IMR-90 (cell line): ENCODE data around the gene PTPRQ. TPM values are rescaled to one million over a fixed set of nuclear protein-coding genes. Genes with fewer than 3 reads are reported as not detected.
A peak's percentile ranks its signal among the peaks of the same experiment; 100 is the strongest.

Experiments used
- ATAC-seq: fragments of 200-7000 bp; cut with Tn5 transposase; 2 replicates; pipeline ENCODE4 v1.9.1; 2020; ENCODE audit warnings: low read depth, mild to moderate bottlenecking, moderate library complexity
- BruUV-seq: library from RNA; stranded (reverse); fragments of 400-500 nt; replicated peaks from 2 replicates; lab custom pipeline; 2021; lab: Mats Ljungman, UMichigan
- CTCF ChIA-PET: fragments of 300-600 bp; formaldehyde crosslinking; extraction: SDS; loops from one replicate; lab custom pipeline; 2021; ENCODE audit warnings: antibody characterized with exemption; lab: Yijun Ruan, JAX
- POLR2A ChIA-PET: fragments of 300-600 bp; sonication (Branson Sonifier 250); formaldehyde crosslinking; loops from one replicate; lab custom pipeline; 2022; ENCODE audit warnings: antibody characterized with exemption; ENCODE audit not compliant: unreplicated experiment; lab: Charles Lee
- DNase-seq: peaks from one replicate; pipeline ENCODE4 v3.0.0; 2013
- H2AFZ ChIP-seq: replicated peaks from 2 replicates; pipeline ENCODE3; 2013; ENCODE audit warnings: low read length, mild to moderate bottlenecking; ENCODE audit not compliant: poor library complexity
- H2AK5ac ChIP-seq: 2 replicates; pipeline ENCODE4 v1.6.1; 2013; ENCODE audit warnings: low read depth, low read length, inconsistent platforms
- H2AK9ac ChIP-seq: replicated peaks from 2 replicates; pipeline ENCODE3; 2013; ENCODE audit warnings: mild to moderate bottlenecking, low read depth, low read length, moderate library complexity; ENCODE audit not compliant: poor library complexity
- H2BK120ac ChIP-seq: 2 replicates; pipeline ENCODE4 v1.6.1; 2013; ENCODE audit warnings: low read depth, low read length, inconsistent platforms
- H2BK15ac ChIP-seq: 3 replicates; pipeline ENCODE4 v1.6.1; 2013; ENCODE audit warnings: low read depth, low read length, inconsistent platforms
- H2BK20ac ChIP-seq: 2 replicates; pipeline ENCODE4 v1.6.1; 2013; ENCODE audit warnings: low read depth, mild to moderate bottlenecking, inconsistent platforms, low read length, moderate library complexity
- H2BK5ac ChIP-seq: 2 replicates; pipeline ENCODE4 v1.6.1; 2013; ENCODE audit warnings: mild to moderate bottlenecking, low read depth, low read length, inconsistent platforms; ENCODE audit not compliant: poor library complexity, severe bottlenecking
- H3K14ac ChIP-seq: replicated peaks from 2 replicates; pipeline ENCODE4 v1.6.1; 2013; ENCODE audit warnings: low read depth, low read length, inconsistent platforms
- H3K18ac ChIP-seq: 2 replicates; pipeline ENCODE4 v1.6.1; 2013; ENCODE audit warnings: low read depth, low read length, control low read depth
- H3K23ac ChIP-seq: 2 replicates; pipeline ENCODE4 v1.6.1; 2013; ENCODE audit warnings: low read depth, low read length, inconsistent platforms
- H3K27ac ChIP-seq: 2 replicates; pipeline ENCODE4 v1.5.1; 2013; ENCODE audit warnings: mild to moderate bottlenecking, control low read depth, low read length; ENCODE audit not compliant: insufficient read depth
- H3K27me3 ChIP-seq: 2 replicates; pipeline ENCODE4 v1.6.1; 2013; ENCODE audit warnings: low read length; ENCODE audit not compliant: control insufficient read depth, insufficient read depth
- H3K36me3 ChIP-seq: 2 replicates; pipeline ENCODE4 v1.6.1; 2013; ENCODE audit warnings: low read length, mixed read lengths; ENCODE audit not compliant: control insufficient read depth, insufficient read depth
- H3K4ac ChIP-seq: 2 replicates; pipeline ENCODE4 v1.6.1; 2013; ENCODE audit warnings: low read depth, low read length, inconsistent platforms
- H3K4me1 ChIP-seq: 2 replicates; pipeline ENCODE4 v1.6.1; 2013; ENCODE audit warnings: low read length, mixed read lengths; ENCODE audit not compliant: control insufficient read depth, insufficient read depth
- H3K4me2 ChIP-seq: 2 replicates; pipeline ENCODE4 v1.6.1; 2013; ENCODE audit warnings: low read depth, mild to moderate bottlenecking, control low read depth, low read length, moderate library complexity
- H3K4me3 ChIP-seq: 2 replicates; pipeline ENCODE4 v1.5.1; 2013; ENCODE audit warnings: low read depth, mild to moderate bottlenecking, control low read depth, low read length, moderate library complexity; ENCODE audit not compliant: insufficient read depth
- H3K56ac ChIP-seq: 2 replicates; pipeline ENCODE4 v1.6.1; 2013; ENCODE audit warnings: low read length, inconsistent platforms; ENCODE audit not compliant: insufficient read depth; ENCODE audit errors: extremely low read depth
- H3K79me1 ChIP-seq, 2 experiments: 2 replicates each; pipeline ENCODE4 v1.6.1; 2013; ENCODE audit warnings: low read length in 2 of 2, inconsistent platforms in 1 of 2, low read depth in 1 of 2
- H3K9ac ChIP-seq: 2 replicates; pipeline ENCODE4 v1.6.1; 2013; ENCODE audit warnings: low read depth, low read length, control low read depth
- H3K9me1 ChIP-seq: 2 replicates; pipeline ENCODE4 v1.6.1; 2013; ENCODE audit warnings: low read length, inconsistent platforms; ENCODE audit not compliant: insufficient read depth
- H3K9me3 ChIP-seq: 2 replicates; pipeline ENCODE4 v1.6.1; 2013; ENCODE audit warnings: low read length; ENCODE audit not compliant: control insufficient read depth, insufficient read depth
- H4K20me1 ChIP-seq: 2 replicates; pipeline ENCODE4 v1.6.1; 2013; ENCODE audit warnings: low read length, inconsistent platforms; ENCODE audit not compliant: insufficient read depth
- H4K5ac ChIP-seq: 2 replicates; pipeline ENCODE4 v1.6.1; 2013; ENCODE audit warnings: mild to moderate bottlenecking, low read depth, low read length, control low read depth
- H4K8ac ChIP-seq, 2 experiments: 2 replicates each; pipeline ENCODE4 v1.6.1; 2013; ENCODE audit warnings: low read depth in 2 of 2, low read length in 2 of 2, control low read depth in 1 of 2, inconsistent platforms in 1 of 2
- H4K91ac ChIP-seq: 2 replicates; pipeline ENCODE4 v1.6.1; 2013; ENCODE audit warnings: low read depth, low read length, inconsistent platforms; ENCODE audit not compliant: insufficient read depth
- CEBPB ChIP-seq: IDR thresholded peaks from 2 replicates; pipeline ENCODE4 v1.6.1; 2012; ENCODE audit warnings: low read depth, low read length, improper control_type of control experiment
- ELK1 ChIP-seq: fragments of 150-350 bp; IDR thresholded peaks from 2 replicates; pipeline ENCODE4 v1.6.1; 2016; ENCODE audit warnings: low read depth, mild to moderate bottlenecking, low read length, moderate library complexity, borderline replicate concordance
- FOS ChIP-seq: fragments of 150-350 bp; IDR thresholded peaks from 2 replicates; pipeline ENCODE4 v1.6.1; 2016; ENCODE audit warnings: low read depth, low read length
- MAFK ChIP-seq: IDR thresholded peaks from 2 replicates; pipeline ENCODE4 v1.6.1; 2012; ENCODE audit warnings: low read depth, low read length, improper control_type of control experiment
- MXI1 ChIP-seq: IDR thresholded peaks from 2 replicates; pipeline ENCODE4 v1.6.1; 2012; ENCODE audit warnings: low read depth, mild to moderate bottlenecking, low read length, moderate library complexity, borderline replicate concordance
- RAD21 ChIP-seq: IDR thresholded peaks from 2 replicates; pipeline ENCODE4 v1.6.1; 2012; ENCODE audit warnings: low read length, improper control_type of control experiment
- RFX5 ChIP-seq: IDR thresholded peaks from 2 replicates; pipeline ENCODE4 v1.8.0; 2012; ENCODE audit warnings: low read depth, mild to moderate bottlenecking, low read length, moderate library complexity
- WGBS, 2 experiments: methylation state at CpG; one replicate each; pipeline versions ENCODE4 v1.1.5 to v1.1.7; 2013; ENCODE audit warnings: missing lambda C conversion rate in 2 of 2; ENCODE audit not compliant: insufficient read length in 1 of 2; ENCODE audit errors: extremely low coverage in 2 of 2; 5-methylcytosine and 5-hydroxymethylcytosine counted together
- dilution Hi-C: fragments of 300-500 bp; cut with HindIII; formaldehyde crosslinking; loops from one replicate; pipeline ENCODE4 v1.14.3; 2018; ENCODE audit warnings: low sequenced_read_pairs; ENCODE audit not compliant: unreplicated experiment
- in situ Hi-C: fragments of 300-500 bp; cut with MboI; formaldehyde crosslinking; loops from 3 replicates; pipeline ENCODE4 v1.14.3; 2019; ENCODE audit warnings: low sequenced_read_pairs, inconsistent platforms, mixed read lengths
- intact Hi-C: fragments of 100-400 bp; cut with micrococcal nuclease; formaldehyde crosslinking; loops from 2 replicates; pipeline ENCODE4 v1.10.0; 2022
- polyA plus RNA-seq, 3 experiments: library from polyadenylated mRNA; depleted of rRNA; stranded (reverse); fragments of >200 nt; gene quantifications; 2 replicates each; pipeline ENCODE4 v1.2.3, GENCODE V29; 2012; ENCODE audit warnings: low replicate concordance in 1 of 3
- total RNA-seq: library from RNA; depleted of rRNA; stranded (reverse); fragments of >200 nt; gene quantifications from 2 replicates; pipeline ENCODE4 v1.2.3, GENCODE V29; 2012

The PTPRQ gene
- total and polyA plus RNA-seq, 2 of the 4 experiments (the other 2 are of a cell fraction) = 0.96 to 1.4 TPM

GRCh38 chr12:80707126-80707829 is 263.2 kb downstream of the PTPRQ start, which contains the start of gene MYF6:
TSS of gene MYF6 (plus strand) at chr12:80707634. CDS start at chr12:80707720, 86 bp downstream.
- in situ Hi-C loops = no loop called here
- Histone ChIP-seq H4K20me1 (no peaks in the 10 kb centered on the region), H4K91ac (no peak within 1 kb of the TSS), H3K56ac (no peak within 1 kb of the TSS), H3K36me3 (no peaks in the 10 kb centered on the region), H3K4me3 (no peak within 1 kb of the TSS), H3K27me3 (no peaks in the 10 kb centered on the region), H2BK5ac (no peak within 1 kb of the TSS), H2AK5ac (no peak within 1 kb of the TSS), H3K23ac (no peak within 1 kb of the TSS), H2BK15ac (no peak within 1 kb of the TSS), H2AFZ (peak within 1 kb of the TSS; percentile 84), H3K18ac (no peak within 1 kb of the TSS), H3K14ac (no peak within 1 kb of the TSS), H3K4me2 (no peak within 1 kb of the TSS; the same call in 1 of the 2 replicates), H3K27ac (no peak within 1 kb of the TSS), H3K9me3 (no peaks in the 10 kb centered on the region), H2BK120ac (no peak within 1 kb of the TSS), H3K9me1 (no peaks in the 10 kb centered on the region), H2AK9ac (no peak within 1 kb of the TSS), H3K4me1 (peaks cover 2% of the 10 kb centered on the region; the same call in 1 of the 2 replicates), H3K4ac (no peak within 1 kb of the TSS), H3K79me1 (no peaks in the 10 kb centered on the region), H4K5ac (no peak within 1 kb of the TSS), H3K9ac (no peak within 1 kb of the TSS), H4K8ac (no peak within 1 kb of the TSS), H2BK20ac (no peak within 1 kb of the TSS)
- CTCF ChIA-PET = no interaction called here
- BruUV-seq = no TSS peak
- TF ChIP-seq RAD21 = no peak
- no peak for TF ChIP-seq CEBPB
- TF ChIP-seq RFX5 = no peak
- TF ChIP-seq ELK1 = no peak
- TF ChIP-seq MXI1 = no peak
- TF ChIP-seq FOS = no peak
- no peak for TF ChIP-seq MAFK
- no CpG with 5 or more reads among the region's 4 CpGs for WGBS, 2 experiments
- ATAC-seq = no peak
- POLR2A ChIA-PET = no interaction called here
- DNase-seq = no peak
- intact Hi-C loops = no loop called here
- dilution Hi-C loops = no loop called here
